ENCODE results near the gene RBBP6.

DNA sequence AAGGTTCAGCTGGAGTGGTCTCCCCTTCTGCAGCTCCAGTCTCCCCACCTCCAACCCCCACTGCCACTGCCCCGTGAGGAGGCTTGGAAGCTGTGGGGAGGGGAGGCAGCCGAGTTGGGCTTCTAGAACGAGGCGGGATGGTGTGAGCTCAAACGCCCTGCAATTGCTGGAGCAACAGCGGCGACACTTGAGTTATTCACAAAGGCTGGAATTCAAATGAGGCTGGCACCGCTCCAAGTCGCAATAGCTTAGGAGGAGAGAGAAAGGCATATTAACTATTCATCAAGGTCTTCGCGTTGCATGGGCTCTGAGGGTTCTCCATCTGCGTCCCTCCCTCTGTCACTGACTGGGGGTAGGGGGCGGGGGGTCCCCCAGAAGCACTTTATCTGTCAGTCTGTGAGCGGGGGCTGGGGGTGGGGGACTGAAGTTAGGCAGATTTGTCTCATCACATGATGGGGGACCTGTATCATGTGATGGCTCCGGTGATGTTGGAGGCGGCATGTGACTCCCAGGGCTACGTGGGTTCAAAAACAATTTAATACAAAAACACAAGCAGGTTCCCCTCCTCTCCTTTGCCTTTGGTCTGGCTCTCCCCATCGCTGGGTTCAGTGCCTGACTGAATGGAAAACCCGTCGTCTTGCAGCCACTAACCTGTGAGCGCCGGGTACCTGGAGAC, 70.5 kb downstream of the RBBP6 start:
- no peak for TF ChIP-seq POLR2AphosphoS5 (IDR thresholded peaks at IDR 0.05; ENCODE audit: low read depth, low read length)
- TF ChIP-seq TAF1 (IDR thresholded peaks at IDR 0.05; ENCODE audit: borderline replicate concordance, low read depth, low read length) = no peak
- no peak for TF ChIP-seq POLR2A (IDR thresholded peaks at IDR 0.05; ENCODE audit: low read depth, low read length)
